ENCODE measurements around the gene SAC3D1.

The SAC3D1 gene

DNA sequence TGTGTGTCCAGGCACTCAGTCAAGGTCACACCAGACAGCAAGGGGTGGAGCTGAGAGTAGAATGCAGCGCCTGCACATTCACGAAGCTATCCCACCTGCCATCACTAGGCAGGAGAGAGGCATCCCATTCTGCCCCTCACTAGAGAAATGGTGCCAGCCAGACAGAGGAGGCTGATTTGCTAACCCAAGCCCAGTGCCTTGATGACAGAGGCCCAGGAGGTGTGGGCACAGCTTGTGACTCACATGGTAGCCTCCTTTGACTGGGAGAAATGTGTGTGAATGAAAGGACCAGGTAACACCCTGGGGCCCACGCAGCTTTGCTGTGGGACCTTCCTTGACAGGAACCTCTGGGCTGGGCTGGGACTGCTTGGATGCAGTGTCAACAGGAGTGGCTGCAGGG is 22.5 kb downstream of the SAC3D1 start:
- DNase-seq, result no peak

DNA sequence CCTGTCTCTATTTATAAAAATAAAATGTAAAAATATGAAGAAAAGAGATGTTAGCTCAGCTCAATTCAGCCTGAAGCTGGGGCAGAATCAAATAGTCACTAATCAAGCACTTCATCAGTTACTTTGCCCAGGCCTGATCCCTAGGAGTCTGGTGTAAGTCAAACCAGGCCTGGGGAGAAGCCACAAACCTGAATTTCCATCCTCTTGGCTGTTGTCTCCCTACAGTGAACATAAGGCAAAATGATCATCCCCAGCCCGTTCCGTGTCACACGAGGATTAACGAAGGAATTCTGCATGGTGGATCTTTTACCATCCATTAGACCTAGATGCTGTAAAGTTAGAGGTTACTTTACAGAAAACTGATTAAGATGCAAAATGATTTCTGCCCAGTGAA is 23.8 kb downstream of the SAC3D1 start:
- DNase-seq, result no peak

DNA sequence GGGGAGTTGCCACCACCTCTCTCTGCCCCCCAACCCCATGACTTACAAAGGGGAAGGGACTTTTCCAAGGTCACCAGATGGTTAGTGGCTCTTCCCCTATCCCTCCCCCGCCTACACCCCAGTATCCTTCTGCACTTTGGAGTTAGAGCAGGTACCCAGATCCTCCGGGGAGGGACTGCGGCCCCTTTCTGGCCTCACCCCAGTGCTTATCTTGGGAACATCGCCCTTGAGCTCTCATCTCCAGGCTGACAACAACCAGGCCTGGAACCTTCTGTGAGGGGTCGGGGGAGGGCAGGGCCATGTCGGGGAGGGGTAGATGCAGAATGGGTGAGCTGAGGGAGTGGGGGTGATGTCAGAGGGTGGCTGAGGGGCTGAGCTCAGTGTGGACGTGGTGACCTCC is 24.8 kb downstream of the SAC3D1 start:
- DNase-seq, result no peak

DNA sequence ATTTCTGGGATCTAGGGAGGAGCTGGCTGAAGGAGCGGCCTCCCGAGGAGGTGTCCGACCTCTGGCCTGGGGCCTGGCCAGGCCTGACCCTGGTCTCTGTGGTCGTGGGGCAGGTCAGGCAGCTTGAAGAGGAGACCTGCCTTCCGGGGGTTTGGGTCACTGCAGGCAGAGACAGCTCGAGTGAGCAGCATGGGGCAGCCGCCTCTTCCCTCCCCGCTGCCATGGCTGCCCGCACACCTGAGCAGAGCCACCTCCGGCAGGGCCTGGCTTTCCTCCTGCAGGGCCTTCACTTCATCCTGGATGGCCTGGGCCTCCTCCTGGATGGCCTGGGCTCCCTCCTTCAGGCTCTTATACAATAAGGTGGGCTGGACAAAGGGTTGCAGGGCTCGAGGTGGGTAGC is 25.3 kb downstream of the SAC3D1 start:
- no peak for DNase-seq

DNA sequence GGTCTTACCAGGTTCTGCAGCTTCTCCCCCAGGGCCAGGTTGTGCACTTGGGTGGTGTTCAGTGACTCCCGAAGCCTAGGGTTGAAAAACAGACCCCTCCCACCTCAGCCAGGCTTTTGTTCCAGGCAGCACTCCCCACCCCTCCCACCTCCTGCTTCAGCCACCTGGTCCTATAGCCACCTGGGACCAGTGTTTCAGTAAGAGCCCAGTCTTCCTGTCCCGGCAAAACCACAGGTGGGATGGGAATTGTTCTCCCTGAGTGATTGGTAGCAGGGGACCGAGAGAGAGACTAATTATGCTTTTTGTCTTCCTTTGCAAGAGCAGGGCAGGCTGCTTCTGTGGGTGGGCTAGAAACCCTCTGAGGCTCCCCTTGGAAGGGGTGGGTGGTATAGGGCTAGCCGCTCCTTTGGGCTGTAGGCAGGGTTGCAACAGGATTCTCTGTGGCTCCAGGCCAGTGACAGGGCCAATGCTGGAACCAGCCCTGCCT is 25.8 kb downstream of the SAC3D1 start:
- DNase-seq, result no peak

DNA sequence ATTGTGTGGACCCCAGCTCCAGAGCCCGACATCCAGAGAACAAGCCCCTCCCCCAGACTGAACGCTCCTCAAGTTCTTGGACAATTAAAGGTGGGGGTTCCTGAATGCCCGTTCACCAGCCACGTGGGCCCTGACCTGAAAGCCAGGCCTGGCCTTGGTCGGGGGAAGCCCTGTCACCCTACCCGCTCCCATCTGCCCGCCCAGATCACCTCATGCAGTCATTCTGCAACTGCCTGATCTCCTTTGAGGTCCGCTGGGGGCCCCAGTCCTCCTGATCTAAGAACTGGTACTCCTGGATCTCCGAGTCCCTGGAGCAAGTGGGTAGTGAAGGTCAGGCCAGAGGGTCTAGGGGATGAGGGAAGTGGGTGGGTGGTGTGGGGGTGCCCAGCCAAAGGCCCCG is 26.4 kb downstream of the SAC3D1 start:
- no peak for DNase-seq

DNA sequence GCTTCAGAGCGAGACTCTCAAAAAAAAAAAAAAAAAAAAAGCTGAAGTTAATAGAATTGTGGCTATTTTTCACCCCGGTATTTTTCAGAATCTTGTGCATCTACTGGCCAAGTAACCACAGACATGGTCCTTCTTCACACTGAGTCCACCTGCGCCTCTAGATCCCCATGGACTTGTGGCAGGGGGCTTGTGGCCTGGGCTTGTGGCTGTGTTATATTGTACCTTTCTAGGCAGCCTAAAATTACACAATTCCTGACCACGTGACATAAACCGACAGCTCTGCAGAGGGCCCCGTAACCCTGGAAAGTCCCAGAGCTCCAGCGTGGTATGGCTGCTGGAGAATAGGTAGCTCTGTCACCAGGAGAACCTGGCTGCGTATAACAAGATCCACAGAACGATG is 28.2 kb downstream of the SAC3D1 start:
- DNase-seq, result no peak

DNA sequence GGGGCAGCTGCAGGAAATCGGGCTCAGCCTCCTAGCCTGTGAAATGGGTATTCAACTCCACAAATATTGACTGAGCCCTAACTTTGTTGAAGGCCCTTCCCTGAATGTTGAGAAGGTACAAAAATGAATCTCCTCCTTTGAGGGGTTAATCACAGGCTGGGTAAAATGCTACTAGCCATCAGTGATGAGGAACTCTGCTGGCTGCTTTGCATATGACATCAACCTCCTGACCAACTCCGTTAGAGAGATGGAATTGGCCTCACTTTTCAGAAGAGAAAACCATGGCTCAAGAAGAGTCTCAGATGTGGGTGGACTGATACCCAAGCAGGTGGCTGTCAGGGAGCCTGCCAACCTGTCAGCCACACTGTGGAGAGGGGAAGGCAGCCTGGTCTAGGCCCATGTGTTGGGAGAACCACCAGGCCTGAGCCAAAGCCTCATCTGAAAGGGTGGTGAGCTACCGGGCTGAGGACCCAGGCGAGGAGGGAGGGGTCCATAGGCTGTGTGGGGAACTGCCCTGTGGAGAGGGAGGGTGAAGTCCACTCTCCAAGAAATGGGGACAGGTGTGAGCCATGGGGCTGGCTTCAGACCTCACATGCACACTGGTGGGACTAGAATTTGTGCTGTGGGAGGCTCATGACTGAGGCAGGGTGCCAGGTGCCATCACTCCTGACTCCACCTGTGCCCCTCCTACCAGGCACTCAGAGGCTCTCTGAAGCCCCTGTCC is 31.1 kb downstream of the SAC3D1 start:
- DNase-seq, result no peak

DNA sequence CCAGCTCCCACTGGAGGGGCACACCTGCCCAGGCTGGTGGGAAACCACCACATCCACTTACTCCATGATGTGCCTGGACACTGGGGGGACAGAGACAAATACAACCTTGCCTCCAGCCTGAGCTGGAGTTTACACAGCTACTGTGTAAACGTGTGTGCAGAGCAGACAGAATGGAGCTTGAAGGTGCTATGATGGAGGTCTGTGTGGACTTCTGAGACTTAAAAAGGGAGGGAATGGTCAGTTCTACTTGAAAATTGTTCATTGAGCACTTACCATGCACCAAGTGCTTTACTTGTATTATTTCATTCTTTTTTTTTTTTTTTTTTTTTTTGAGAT is 31.6 kb downstream of the SAC3D1 start:
- DNase-seq, result no peak

DNA sequence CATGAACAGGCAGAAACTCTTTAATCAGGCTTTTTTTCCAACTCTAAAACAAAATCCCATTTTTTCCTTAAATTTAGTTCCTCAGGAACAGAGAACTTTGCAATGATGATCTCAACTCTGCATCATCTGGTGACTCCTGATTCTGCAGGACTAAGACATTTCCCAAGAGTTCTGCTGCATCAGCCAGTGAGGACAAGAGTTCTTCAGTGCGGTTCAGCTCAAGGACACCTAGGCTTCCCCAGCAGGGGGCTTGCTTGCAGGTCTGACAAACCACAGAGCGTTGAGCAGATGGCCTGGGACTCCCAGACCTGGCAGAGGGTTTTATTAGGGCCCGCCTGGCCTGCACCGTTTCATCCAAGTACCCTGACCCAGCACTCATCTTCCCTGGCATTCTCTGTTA is 36.4 kb downstream of the SAC3D1 start:
- DNase-seq, result no peak

DNA sequence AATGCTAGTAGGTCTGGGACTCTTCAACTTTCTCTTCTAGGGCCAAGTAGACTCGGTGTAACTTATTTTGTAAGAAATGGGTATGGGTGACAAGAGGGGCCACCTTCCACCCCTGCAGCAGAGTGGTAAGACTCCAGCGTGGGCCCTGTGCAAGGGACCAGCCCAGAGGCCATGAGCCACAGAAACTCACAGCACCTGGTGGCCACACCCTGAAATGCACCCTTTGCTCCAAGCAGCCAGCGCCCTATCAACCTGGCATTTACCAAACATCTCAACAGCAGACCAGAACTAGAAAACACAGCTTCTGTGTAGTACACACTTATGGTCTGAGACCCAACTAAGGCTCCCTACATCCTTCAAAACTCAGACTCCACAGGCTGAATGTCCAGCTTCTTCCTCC is 37.1 kb downstream of the SAC3D1 start:
- peak; percentile 9 for DNase-seq

DNA sequence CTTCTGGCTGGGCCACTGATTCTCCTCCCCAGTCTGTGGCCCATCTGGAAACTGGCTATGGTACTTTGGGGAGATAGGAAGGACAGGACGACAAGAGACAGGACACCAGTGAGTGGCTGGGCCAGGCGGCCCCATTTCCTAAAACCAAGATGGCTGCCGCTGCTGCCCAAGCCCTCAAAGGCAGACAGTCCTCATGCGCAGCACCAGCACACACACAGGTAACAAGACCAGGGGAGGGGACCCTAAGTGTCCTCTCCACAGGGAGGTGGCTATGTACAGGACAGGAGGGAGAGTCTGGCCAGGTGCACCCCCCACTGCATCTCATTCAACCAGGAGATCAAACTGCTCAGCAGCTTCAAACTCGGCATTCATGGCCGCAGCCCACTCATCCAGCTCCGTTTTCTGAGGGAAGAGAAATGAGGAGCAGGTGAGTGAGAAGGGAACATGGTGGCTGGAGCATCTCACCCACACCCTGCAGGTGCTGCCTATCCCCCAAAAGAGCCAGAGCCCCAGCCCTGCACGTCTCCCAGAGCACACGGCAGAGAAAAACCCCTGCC is 37.9 kb downstream of the SAC3D1 start:
- no peak for DNase-seq

DNA sequence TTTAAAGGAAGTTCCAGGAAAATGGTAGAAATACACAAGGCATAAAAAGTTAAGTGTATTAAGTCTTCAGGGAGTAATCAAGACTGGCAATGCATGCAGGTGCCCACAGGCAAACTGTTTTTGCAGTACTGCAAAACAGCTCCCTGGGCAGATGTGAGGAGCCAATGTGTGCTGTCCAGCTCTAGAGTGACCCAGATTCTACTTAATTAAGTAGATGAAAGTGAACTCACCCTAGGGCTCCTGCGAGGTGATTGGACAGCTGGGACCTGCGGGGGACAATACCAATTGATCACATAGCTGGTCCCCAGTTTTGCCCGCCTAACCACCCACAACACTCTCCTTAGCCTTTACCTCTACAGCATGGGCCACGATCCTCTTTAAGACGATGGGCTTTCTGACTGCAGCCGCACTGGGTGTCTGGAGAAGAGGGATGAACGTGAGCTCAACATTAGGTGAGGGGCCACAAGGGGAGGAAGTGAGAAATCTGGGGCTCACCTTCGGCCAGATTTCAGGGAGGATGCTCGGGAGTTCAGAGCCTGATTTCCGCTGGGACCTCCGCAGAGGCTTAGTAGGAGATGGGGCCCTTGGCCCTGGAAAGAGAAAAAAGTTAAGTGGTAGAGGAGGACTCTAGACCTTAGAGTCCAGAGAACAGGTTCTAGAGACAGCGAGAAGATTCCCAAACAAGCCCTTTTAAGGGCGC is 42.3 kb downstream of the SAC3D1 start:
- DNase-seq, result no peak

DNA sequence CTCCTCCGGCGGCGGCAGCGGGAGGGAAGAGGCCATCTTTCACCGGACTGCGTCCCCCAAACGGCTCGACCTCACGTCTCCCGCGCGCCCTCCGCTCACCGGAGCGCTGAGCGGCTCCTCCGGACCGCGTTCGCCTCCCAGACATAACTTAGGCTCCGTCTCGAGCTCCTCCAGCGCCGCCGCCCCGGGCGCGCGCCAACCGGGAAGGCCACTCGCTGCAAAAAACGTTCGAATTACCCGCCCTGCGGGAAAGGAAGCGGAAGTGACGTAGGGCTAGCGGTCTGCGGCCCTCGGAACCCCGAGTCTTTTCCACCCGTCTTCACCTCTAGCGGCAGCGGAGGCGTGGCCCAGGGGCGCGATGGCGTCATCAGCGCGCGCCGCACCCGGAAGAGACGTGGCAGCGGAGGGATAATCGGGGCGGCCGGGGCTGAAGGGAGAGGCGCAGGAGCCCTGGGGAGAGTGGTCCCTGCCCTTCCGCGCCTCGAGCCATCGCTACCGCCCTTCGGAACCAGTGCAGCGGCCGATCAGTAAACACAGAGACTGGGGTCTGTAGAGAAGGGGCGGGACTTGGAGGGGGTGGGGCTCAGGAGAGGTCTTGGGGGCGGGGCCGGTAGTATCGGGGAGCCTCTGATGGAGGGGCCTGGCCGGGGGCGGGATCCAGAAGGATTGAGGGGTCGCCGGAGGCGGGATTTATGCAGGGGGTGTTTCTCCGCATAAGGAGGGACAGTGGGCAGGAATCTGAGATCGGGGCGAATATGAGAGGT is 43.0 kb downstream of the SAC3D1 start, which contains the start of the genes CDCA5 and ZFPL1:
Gene CDCA5, minus strand, starts transcription at position 207 of the 764 bp plus-strand sequence. Its CDS starts 62 bp downstream, at position 145.
Gene ZFPL1, plus strand, starts transcription at position 389 of the 764 bp plus-strand sequence. CDS start 477 bp downstream, outside the sequence.
- peak; percentile 97 for DNase-seq

DNA sequence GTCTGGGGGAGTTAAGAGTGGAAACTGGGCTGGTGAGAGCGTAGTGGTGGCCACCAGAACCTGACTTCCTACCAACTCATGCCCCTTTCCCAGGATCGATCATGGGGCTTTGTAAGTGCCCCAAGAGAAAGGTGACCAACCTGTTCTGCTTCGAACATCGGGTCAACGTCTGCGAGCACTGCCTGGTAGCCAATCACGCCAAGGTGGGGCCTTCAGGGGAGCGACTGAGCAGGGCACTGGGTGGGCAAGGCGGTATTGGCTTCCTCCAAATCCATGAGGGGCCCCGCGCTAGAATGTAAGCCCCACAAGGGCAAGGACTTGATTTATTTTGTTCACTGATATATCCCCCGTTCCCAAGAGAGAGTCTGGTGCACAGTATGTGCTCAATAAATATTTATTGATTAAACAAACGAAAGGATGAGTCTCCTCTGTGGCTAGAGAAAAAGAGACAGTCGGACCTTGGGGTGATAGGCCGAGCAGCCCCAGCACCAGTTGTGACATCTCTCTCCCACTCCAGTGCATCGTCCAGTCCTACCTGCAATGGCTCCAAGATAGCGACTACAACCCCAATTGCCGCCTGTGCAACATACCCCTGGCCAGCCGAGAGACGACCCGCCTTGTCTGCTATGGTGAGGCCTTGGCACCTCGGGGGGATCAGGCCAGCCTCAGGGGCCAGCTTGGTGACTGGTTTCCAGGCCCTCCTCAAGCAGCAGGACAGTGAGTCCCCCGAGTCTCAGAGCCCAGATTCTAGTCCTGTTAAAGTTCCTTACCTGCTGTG is 43.8 kb downstream of the SAC3D1 start:
- no peak for DNase-seq

DNA sequence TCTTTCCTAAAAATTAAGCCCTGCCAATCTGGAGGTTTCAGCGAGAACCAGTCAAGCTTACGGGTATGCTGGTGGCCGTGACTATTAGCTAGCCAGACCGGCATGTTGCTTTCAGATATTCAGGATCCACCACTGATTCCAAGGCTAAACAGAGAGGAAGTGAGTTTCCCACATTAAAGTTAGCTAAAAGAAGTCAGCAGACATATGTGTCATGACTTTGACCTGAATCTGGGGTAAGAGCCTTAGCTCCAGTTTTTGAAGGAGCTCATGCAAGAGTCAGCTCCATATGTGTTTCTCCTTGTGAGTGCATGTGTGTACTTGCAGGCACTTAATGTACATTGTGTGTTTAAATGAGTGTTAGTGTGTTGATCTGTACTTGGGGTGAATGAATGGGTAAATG is 44.4 kb downstream of the SAC3D1 start:
- DNase-seq, result no peak

DNA sequence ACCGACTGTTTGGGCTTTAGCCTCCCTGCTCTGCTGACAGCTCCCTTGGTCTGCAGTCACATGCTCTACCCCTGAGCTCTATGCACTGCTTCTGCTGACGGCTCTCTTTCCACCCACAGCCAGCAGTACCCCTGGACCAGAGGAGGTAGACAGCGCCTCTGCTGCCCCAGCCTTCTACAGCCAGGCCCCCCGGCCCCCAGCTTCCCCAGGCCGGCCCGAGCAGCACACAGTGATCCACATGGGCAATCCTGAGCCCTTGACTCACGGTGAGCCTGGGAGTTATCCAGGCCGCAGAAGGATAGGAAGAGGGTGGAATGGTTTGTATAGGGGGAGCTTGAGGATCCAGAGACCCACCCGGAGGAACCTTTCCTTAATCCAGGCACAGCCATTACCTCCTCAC is 45.8 kb downstream of the SAC3D1 start:
- no peak for DNase-seq

DNA sequence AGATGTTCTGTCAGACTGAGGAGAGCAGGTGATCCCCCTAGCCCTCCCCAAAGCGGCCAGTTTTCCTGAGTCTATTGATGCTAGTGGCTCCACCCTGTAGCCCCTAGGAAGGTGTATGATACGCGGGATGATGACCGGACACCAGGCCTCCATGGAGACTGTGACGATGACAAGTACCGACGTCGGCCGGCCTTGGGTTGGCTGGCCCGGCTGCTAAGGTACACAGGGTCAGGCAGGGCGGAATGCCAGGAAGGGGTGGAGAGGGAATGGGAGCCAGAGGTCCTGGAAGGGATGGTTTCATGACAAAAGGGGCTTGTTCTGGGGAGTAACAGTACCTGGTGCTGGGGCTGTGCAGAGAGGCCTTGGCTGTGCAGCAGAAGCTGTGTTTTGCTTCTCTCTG is 46.2 kb downstream of the SAC3D1 start:
- DNase-seq, result no peak

DNA sequence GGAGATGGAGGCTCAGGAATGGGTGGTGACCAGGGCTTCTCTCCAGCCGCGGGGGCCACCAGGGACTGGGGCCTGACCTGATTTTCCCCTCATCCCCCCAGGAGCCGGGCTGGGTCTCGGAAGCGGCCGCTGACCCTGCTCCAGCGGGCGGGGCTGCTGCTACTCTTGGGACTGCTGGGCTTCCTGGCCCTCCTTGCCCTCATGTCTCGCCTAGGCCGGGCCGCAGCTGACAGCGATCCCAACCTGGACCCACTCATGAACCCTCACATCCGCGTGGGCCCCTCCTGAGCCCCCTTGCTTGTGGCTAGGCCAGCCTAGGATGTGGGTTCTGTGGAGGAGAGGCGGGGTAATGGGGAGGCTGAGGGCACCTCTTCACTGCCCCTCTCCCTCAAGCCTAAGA is 46.8 kb downstream of the SAC3D1 start:
- no peak for DNase-seq

DNA sequence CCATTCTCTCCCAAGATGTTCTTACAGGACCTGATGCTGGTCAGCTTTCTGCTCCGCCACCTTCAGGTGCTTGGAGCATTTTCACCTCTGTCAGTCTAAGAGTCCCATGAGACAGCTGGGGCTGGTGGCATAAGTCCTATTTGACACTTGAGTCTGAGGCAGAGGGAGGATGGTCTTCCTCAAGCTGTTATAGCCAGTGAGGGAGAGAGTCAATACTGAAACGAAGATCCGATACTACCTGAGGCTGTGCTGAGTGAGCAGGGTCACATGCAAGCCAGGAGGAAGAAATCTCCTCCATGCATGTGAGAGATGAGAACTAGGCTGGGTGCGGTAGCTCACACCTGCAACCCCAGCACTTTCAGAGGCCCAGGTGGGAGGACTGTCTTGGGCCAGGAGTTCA is 48.6 kb downstream of the SAC3D1 start:
- DNase-seq, result no peak

DNA sequence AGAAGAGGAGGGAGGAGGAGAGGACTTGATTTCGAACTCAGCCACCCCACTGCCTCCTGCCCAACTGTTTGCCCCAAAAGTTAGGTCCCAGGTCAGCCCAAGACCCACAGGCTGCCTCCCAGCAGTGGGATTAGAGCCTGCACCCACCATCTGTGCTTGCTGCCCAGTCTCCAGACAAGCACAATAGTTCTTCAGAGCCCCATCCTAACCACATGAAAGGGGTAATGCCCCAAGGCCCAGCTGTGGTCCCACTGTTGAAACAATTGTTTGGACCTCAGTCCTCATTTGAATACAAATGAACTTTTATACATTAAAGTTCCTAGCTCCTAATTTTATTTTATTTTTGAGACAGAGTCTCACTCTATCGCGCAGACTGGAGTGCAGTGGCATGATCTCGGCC is 49.6 kb downstream of the SAC3D1 start:
- DNase-seq, result no peak

Measured in NCI-H1092 (cell line).